A549 (cell line): Measurements from ENCODE around the gene GALNT16. TPM values are rescaled to one million over a fixed set of nuclear protein-coding genes. Genes with fewer than 3 reads are reported as not detected.

ENCODE experiments used
- ATAC-seq, 2 experiments: fragments of 200-7000 bp in 1 of 2; fragments of >200 bp in 1 of 2; cut with Nextera tagmentation in 1 of 2; cut with Tn5 transposase in 1 of 2; 3 replicates each; pipeline versions ENCODE4 v1.8.0 to v1.9.1; 2018 to 2020; ENCODE audit warnings: mild to moderate bottlenecking in 1 of 2, moderate library complexity in 1 of 2
- CTCF ChIA-PET: fragments of 300-600 bp; sonication (Branson Sonifier 250); formaldehyde crosslinking; extraction: SDS; loops from one replicate; lab custom pipeline; 2021; ENCODE audit warnings: antibody characterized with exemption, inconsistent platforms; lab: Yijun Ruan, JAX
- POLR2A ChIA-PET: fragments of 350-600 bp; formaldehyde crosslinking; extraction: SDS; loops from one replicate; lab custom pipeline; 2021; ENCODE audit warnings: antibody characterized with exemption, inconsistent platforms; lab: Yijun Ruan, JAX
- DNase-seq, 2 experiments: peaks; one replicate each; pipeline versions ENCODE4 v3.0.0 to v3.0.0-alpha.2; 2011 to 2016; ENCODE audit warnings: low read depth in 1 of 2, low spot score in 1 of 2
- FAIRE-seq: peaks from 2 replicates; lab custom pipeline; 2011; peaks lifted over from hg19 to GRCh38; lab: Jason Lieb, UNC
- H3K27ac ChIP-seq, 2 experiments: fragments of >200 bp; sonication (Bioruptor Twin); formaldehyde crosslinking; 3 replicates each; pipeline ENCODE4 v1.5.1; 2016 to 2017
- H3K4me1 ChIP-seq: fragments of >200 bp; sonication (Bioruptor Twin); formaldehyde crosslinking; 3 replicates; pipeline ENCODE4 v1.6.1; 2016
- H3K4me2 ChIP-seq: fragments of >200 bp; sonication (Bioruptor Twin); formaldehyde crosslinking; 3 replicates; pipeline ENCODE4 v1.6.1; 2016
- H3K4me3 ChIP-seq: fragments of >200 bp; sonication (Bioruptor Twin); formaldehyde crosslinking; 3 replicates; pipeline ENCODE4 v1.5.1; 2016
- H3K9me3 ChIP-seq: fragments of >200 bp; sonication (Bioruptor Twin); formaldehyde crosslinking; 3 replicates; pipeline ENCODE4 v1.6.1; 2016
- CBX2 ChIP-seq: fragments of 200-600 bp; sonication (generic); IDR thresholded peaks from 2 replicates; pipeline ENCODE4 v1.6.1; 2016; ENCODE audit warnings: low read depth, mild to moderate bottlenecking, borderline replicate concordance
- CHD2 ChIP-seq: fragments of 150-350 bp; IDR thresholded peaks from 2 replicates; pipeline ENCODE4 v1.6.1; 2014; ENCODE audit warnings: low read length; ENCODE audit not compliant: partially characterized antibody
- ELK1 ChIP-seq: fragments of 150-350 bp; IDR thresholded peaks from 2 replicates; pipeline ENCODE4 v1.6.1; 2014; ENCODE audit warnings: low read depth, mild to moderate bottlenecking, low read length
- FOSB ChIP-seq: fragments of 250-450 bp; sonication (Bioruptor Pico); IDR thresholded peaks from 2 replicates; pipeline ENCODE4 v1.5.0; 2020; ENCODE audit warnings: mild to moderate bottlenecking, moderate library complexity
- GATA3 ChIP-seq: IDR thresholded peaks from 2 replicates; pipeline ENCODE4 v1.6.1; 2012; ENCODE audit warnings: borderline replicate concordance
- HES2 ChIP-seq: fragments of >200 bp; sonication (Bioruptor Twin); formaldehyde crosslinking; IDR thresholded peaks from 2 replicates; pipeline ENCODE4 v1.6.1; 2016
- HEYL ChIP-seq: fragments of 250-450 bp; sonication (Bioruptor Pico); IDR thresholded peaks from 2 replicates; pipeline ENCODE4 v1.8.0; 2021; ENCODE audit warnings: mild to moderate bottlenecking, moderate library complexity
- HMGXB4 ChIP-seq: fragments of 250-450 bp; sonication (Bioruptor Pico); IDR thresholded peaks from 2 replicates; pipeline ENCODE4 v1.5.0; 2021; ENCODE audit warnings: mild to moderate bottlenecking, moderate library complexity, borderline replicate concordance
- HOXB5 ChIP-seq: fragments of 250-450 bp; sonication (Bioruptor Pico); IDR thresholded peaks from 2 replicates; pipeline ENCODE4 v1.5.0; 2020; ENCODE audit warnings: mild to moderate bottlenecking, moderate library complexity
- KDM5A ChIP-seq: fragments of 200-600 bp; sonication (generic); IDR thresholded peaks from 2 replicates; pipeline ENCODE4 v1.6.1; 2016; ENCODE audit warnings: antibody characterized with exemption, mild to moderate bottlenecking
- MYC ChIP-seq: IDR thresholded peaks from 2 replicates; pipeline ENCODE4 v1.6.1; 2012; ENCODE audit warnings: mild to moderate bottlenecking, inconsistent platforms, low read length, improper control_type of control experiment, borderline replicate concordance
- NR3C1 ChIP-seq: fragments of >200 bp; sonication (Bioruptor Twin); formaldehyde crosslinking; IDR thresholded peaks from 3 replicates; pipeline ENCODE4 v1.6.1; 2017
- PHF8 ChIP-seq: fragments of 200-600 bp; sonication (generic); IDR thresholded peaks from 2 replicates; pipeline ENCODE4 v1.6.1; 2016; ENCODE audit warnings: low read depth, mild to moderate bottlenecking, antibody characterized with exemption, moderate library complexity, borderline replicate concordance
- RARB ChIP-seq: fragments of 250-450 bp; sonication (Bioruptor Pico); IDR thresholded peaks from 2 replicates; pipeline ENCODE4 v1.8.0; 2021; ENCODE audit warnings: mild to moderate bottlenecking, moderate library complexity
- SREBF2 ChIP-seq: fragments of 450-650 bp; IDR thresholded peaks from 2 replicates; pipeline ENCODE4 v1.6.1; 2014; ENCODE audit warnings: mild to moderate bottlenecking, moderate library complexity
- TP53 ChIP-seq: fragments of 250-450 bp; sonication (Bioruptor Pico); IDR thresholded peaks from 2 replicates; pipeline ENCODE4 v1.5.0; 2021; ENCODE audit warnings: mild to moderate bottlenecking, moderate library complexity
- USF2 ChIP-seq: fragments of 450-650 bp; IDR thresholded peaks from 2 replicates; pipeline ENCODE4 v1.6.1; 2014; ENCODE audit warnings: antibody characterized with exemption
- ZNF302 ChIP-seq: fragments of 250-450 bp; sonication (Bioruptor Pico); IDR thresholded peaks from 2 replicates; pipeline ENCODE4 v1.9.0; 2021; ENCODE audit warnings: inconsistent platforms, mild to moderate bottlenecking, moderate library complexity
- ZSCAN20 ChIP-seq: fragments of 250-450 bp; sonication (Bioruptor Pico); IDR thresholded peaks from 2 replicates; pipeline ENCODE4 v1.8.0; 2022; ENCODE audit warnings: mild to moderate bottlenecking, moderate library complexity
- WGBS: methylation state at CpG from one replicate; pipeline ENCODE4 v1.1.6; 2017; ENCODE audit errors: missing lambda C conversion rate; 5-methylcytosine and 5-hydroxymethylcytosine counted together
- polyA plus RNA-seq, 4 experiments: library from polyadenylated mRNA; depleted of rRNA in 3 of 4; stranded (reverse); fragments of >200 nt; fragmentation: RNase III in 1 of 4; extraction: RNeasy Plus Mini Kit Qiagen cat#74134 plus additional on column Dnase treatment in 1 of 4; gene quantifications; 2 replicates in 3 of 4; 3 replicates in 1 of 4; pipeline ENCODE4 v1.2.3, GENCODE V29; 2011 to 2017
- TF ChIP-seq, protein P1 (sequence below): IDR thresholded peaks from 2 replicates; pipeline ENCODE4 v1.6.1; 2012
- TF ChIP-seq, protein P2 (sequence below): IDR thresholded peaks from 2 replicates; pipeline ENCODE4 v1.6.1; 2012; ENCODE audit warnings: low read depth, borderline replicate concordance

GALNT16 gene
- polyA plus RNA-seq, 2 of the 4 experiments (the other 2 are of a cell fraction), result 2.8 to 3.4 TPM

DNA sequence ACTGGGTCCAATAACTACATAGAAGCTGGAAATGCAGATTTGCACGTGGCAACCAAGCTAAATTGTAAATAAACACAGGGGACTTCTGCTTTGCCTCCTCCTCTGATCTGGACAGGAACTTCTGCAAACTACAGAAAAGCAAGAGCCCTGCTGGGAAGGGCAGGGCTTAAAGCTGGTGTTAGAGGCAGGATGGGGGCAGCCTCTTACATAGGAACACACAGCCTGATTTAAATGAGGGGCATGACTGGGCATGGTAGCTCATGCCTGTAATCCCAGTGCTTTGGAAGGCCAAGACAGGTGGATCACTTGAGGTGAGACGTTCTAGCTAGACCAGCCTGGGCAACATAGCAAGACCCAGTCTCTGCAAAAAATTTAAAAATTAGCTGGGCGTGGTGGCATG, 91.4 kb downstream of the GALNT16 start:
- ATAC-seq, result no peak
- DNase-seq, result no peak
- Histone ChIP-seq H3K4me1 (peaks cover 4% of the 10 kb centered on the region; the same call in 1 of the 3 replicates), H3K9me3 (no peaks in the 10 kb centered on the region), H3K4me3 (no peak overlapping the region), H3K27ac (no peak overlapping the region), H3K4me2 (no peak overlapping the region)
- ChIA-PET POLR2A (no interaction called here), CTCF (interaction anchor here (0.6 to 1.7 kb wide), 8 partner anchors 12 to 229 kb away, joined by 3 to 4 read pairs (median 3); no protein-coding TSS in a partner anchor)
- TF ChIP-seq HES2 (no peak), HOXB5 (CRISPR knock-in tag) (no peak), PHF8 (no peak)
- WGBS, result 49% methylated on average over 3 of the region's 3 CpGs
- no peak for FAIRE-seq

DNA sequence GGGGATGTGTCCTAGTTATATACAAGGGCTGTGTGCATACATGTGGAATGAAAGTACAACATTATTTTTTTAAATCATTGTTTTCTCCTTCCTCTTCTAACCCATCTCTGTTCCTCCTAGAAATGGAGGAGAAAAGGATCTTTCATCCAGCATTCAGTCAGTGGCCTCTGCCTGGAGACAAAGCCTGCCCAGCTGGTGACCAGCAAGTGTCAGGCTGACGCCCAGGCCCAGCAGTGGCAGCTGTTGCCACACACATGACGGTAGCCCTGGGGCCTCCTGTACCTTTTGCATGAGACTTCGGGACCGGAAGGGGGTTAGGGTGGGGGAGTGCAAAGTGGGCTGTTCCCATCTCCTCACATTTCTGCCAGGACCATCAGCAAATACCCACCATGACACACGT, 92.0 kb downstream of the GALNT16 start:
- Histone ChIP-seq H3K9me3 (no peaks in the 10 kb centered on the region), H3K27ac (no peak overlapping the region), H3K4me2 (no peak overlapping the region), H3K4me3 (no peak overlapping the region)
- POLR2A ChIA-PET, result no interaction called here
- 62% methylated on average over 4 of the region's 5 CpGs for WGBS
- ATAC-seq (no peak), DNase-seq (no peak)
- no peak for TF ChIP-seq NR3C1
- TF ChIP-seq ZSCAN20, result no peak
- TF ChIP-seq, protein P1, sequence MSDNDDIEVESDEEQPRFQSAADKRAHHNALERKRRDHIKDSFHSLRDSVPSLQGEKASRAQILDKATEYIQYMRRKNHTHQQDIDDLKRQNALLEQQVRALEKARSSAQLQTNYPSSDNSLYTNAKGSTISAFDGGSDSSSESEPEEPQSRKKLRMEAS, result no peak
- no peak for TF ChIP-seq PHF8
- TF ChIP-seq, protein P2, sequence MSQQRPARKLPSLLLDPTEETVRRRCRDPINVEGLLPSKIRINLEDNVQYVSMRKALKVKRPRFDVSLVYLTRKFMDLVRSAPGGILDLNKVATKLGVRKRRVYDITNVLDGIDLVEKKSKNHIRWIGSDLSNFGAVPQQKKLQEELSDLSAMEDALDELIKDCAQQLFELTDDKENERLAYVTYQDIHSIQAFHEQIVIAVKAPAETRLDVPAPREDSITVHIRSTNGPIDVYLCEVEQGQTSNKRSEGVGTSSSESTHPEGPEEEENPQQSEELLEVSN, result no peak
- no peak for TF ChIP-seq HEYL (CRISPR knock-in tag)
- no peak for TF ChIP-seq ZNF302 (CRISPR knock-in tag)
- no peak for TF ChIP-seq FOSB
- TF ChIP-seq GATA3, result no peak
- no peak for TF ChIP-seq CHD2
- no peak for TF ChIP-seq CBX2
- TF ChIP-seq TP53 (CRISPR knock-in tag), result no peak
- no peak for TF ChIP-seq KDM5A
- TF ChIP-seq USF2, result no peak
- no peak for TF ChIP-seq HMGXB4 (CRISPR knock-in tag)
- TF ChIP-seq SREBF2, result no peak
- TF ChIP-seq RARB (CRISPR knock-in tag), result no peak
- TF ChIP-seq MYC, result no peak
- TF ChIP-seq ELK1, result no peak
- TF ChIP-seq, all 56 proteins: peak for 0
- CTCF ChIA-PET, result interaction anchor here (0.8 to 1.7 kb wide), 6 partner anchors 11 to 223 kb away, joined by 3 to 7 read pairs (median 4); no protein-coding TSS in a partner anchor
- no peak for FAIRE-seq
- H3K4me1 ChIP-seq, result peaks cover 4% of the 10 kb centered on the region; the same call in 1 of the 3 replicates
